ENCODE data around the gene SLC37A1.

The SLC37A1 gene

GRCh38 chr21:42609811-42610210, 96.2 kb downstream of the SLC37A1 start:
- no peaks in the 10 kb centered on the region for H3K36me3 ChIP-seq
- TF ChIP-seq CTCF (IDR thresholded peaks at IDR 0.05): no peak
- H3K27ac ChIP-seq: no peak overlapping the region
- peaks cover under 1% of the 10 kb centered on the region in 2 experiments for H3K4me1 ChIP-seq (ENCODE audit: control insufficient read depth in 1 of 2, insufficient read depth in 1 of 2, low read depth in 1 of 2, low read length in 1 of 2)
- no peak overlapping the region for H3K4me3 ChIP-seq (ENCODE audit: low read depth in 1 of 2, low read length in 1 of 2)
- H3K27me3 ChIP-seq: no peaks in the 10 kb centered on the region
- no peaks in the 10 kb centered on the region for H3K9me3 ChIP-seq

- no peak overlapping the region for H3K4me3 ChIP-seq (ENCODE audit: low read depth in 1 of 2, low read length in 1 of 2)
- H3K9me3 ChIP-seq: no peaks in the 10 kb centered on the region
- no peak overlapping the region for H3K27ac ChIP-seq
- no peak for TF ChIP-seq CTCF (IDR thresholded peaks at IDR 0.05)
- H3K27me3 ChIP-seq: peaks cover 12% of the 10 kb centered on the region
- peaks cover 4 to 5% of the 10 kb centered on the region in 2 experiments for H3K4me1 ChIP-seq (ENCODE audit: control insufficient read depth in 1 of 2, insufficient read depth in 1 of 2, low read depth in 1 of 2, low read length in 1 of 2)
- H3K36me3 ChIP-seq: no peaks in the 10 kb centered on the region
These were observed 98.2 kb downstream of the SLC37A1 start for GRCh38 chr21:42611852-42612251.

- no peaks in the 10 kb centered on the region for H3K9me3 ChIP-seq
- no peak overlapping the region for H3K4me3 ChIP-seq (ENCODE audit: low read depth in 1 of 2, low read length in 1 of 2)
- no peak for TF ChIP-seq CTCF (IDR thresholded peaks at IDR 0.05)
- peaks cover 4 to 5% of the 10 kb centered on the region in 2 experiments for H3K4me1 ChIP-seq (ENCODE audit: control insufficient read depth in 1 of 2, insufficient read depth in 1 of 2, low read depth in 1 of 2, low read length in 1 of 2)
- H3K27me3 ChIP-seq: peaks cover 17% of the 10 kb centered on the region
- H3K36me3 ChIP-seq: no peaks in the 10 kb centered on the region
- no peak overlapping the region for H3K27ac ChIP-seq
These were observed 98.7 kb downstream of the SLC37A1 start for GRCh38 chr21:42612390-42612789.

- Histone ChIP-seq H3K36me3 (no peaks in the 10 kb centered on the region), H3K27ac (no peak overlapping the region), H3K4me1 (ENCODE audit: control insufficient read depth in 1 of 2, insufficient read depth in 1 of 2, low read depth in 1 of 2, low read length in 1 of 2) (peaks cover 4 to 5% of the 10 kb centered on the region in 2 experiments), H3K4me3 (ENCODE audit: low read depth in 1 of 2, low read length in 1 of 2) (no peak overlapping the region), H3K9me3 (no peaks in the 10 kb centered on the region), H3K27me3 (peaks cover 31% of the 10 kb centered on the region)
- TF ChIP-seq CTCF (IDR thresholded peaks at IDR 0.05): no peak
These were observed 100.1 kb downstream of the SLC37A1 start for GRCh38 chr21:42613756-42614155.

GRCh38 chr21:42614396-42614795, 100.7 kb downstream of the SLC37A1 start:
- H3K27me3 ChIP-seq: peaks cover 32% of the 10 kb centered on the region
- no peak overlapping the region for H3K4me3 ChIP-seq (ENCODE audit: low read depth in 1 of 2, low read length in 1 of 2)
- peaks cover 4 to 5% of the 10 kb centered on the region in 2 experiments for H3K4me1 ChIP-seq (ENCODE audit: control insufficient read depth in 1 of 2, insufficient read depth in 1 of 2, low read depth in 1 of 2, low read length in 1 of 2)
- TF ChIP-seq CTCF (IDR thresholded peaks at IDR 0.05): no peak
- no peaks in the 10 kb centered on the region for H3K9me3 ChIP-seq
- H3K36me3 ChIP-seq: no peaks in the 10 kb centered on the region
- H3K27ac ChIP-seq: no peak overlapping the region
